ENCODE results near the gene SPINT1.

SPINT1 gene

DNA sequence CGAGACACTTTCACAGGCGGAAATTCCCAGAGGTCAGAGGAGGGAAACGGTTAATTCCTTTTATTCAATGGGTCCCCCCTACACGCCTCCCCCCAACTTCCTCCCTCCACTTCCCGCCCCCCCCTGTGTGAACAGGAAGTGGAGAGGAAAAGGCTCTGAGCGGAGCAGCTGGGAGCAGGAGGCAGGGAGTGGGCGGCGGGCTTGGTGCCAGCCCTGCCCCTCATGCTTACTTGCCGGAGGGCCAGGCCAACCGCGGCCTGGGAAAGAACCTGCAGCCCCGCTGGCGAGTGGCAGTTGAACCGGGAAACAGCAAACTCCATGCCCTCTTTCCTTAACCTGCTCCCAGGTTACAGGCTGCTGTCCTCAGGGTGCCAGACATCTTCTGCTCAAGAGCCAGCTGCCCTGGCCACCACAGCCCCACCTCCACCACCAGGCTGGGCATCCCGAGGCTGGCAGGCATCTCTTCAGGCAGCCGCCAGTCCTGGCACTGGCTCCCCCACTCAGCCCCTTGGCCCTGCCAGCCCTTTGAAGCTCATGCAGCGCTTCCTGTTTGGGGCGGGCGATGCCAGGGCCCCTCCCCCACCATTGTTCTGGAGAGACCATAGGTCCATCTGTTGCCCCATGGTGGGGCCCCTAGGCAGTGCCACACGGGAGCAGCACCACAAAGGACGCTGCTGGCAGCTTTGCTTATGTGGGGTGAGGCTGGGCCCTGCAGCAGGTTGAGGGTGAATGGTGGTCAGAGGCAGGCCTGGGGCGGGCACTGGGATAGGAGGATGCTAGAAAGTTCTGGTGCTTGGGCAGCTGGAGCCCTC lies 63.3 kb downstream of the SPINT1 start:
- POLR2A ChIA-PET = no interaction called here
- no peak for TF ChIP-seq NFRKB (IDR thresholded peaks at IDR 0.05)
- TF ChIP-seq FOXA1 (IDR thresholded peaks at IDR 0.05) = no peak
- no peak for TF ChIP-seq SUZ12 (IDR thresholded peaks at IDR 0.05)
- no peak for TF ChIP-seq CTBP1 (IDR thresholded peaks at IDR 0.05; ENCODE audit: borderline replicate concordance)
- no peak for DNase-seq (ENCODE audit: extremely low spot score)
- CTCF ChIA-PET = interaction anchor here (0.5 to 5.0 kb wide), 4 partner anchors 12 to 404 kb away, joined by 3 to 32 read pairs (median 3); partner anchors contain the start of gene VPS18

All from HEK293T (cell line).